DND-41 (cell line): ENCODE measurements around the gene TIMM22.
"Not testable (repeated sequence)": the region's sequence is repeated elsewhere in the genome, so short reads cannot be mapped to it uniquely, and the experiment has no call there.

ENCODE experiments used
- ATAC-seq: fragments of 200-7000 bp; cut with Tn5 transposase; 3 replicates; pipeline ENCODE4 v1.9.1; 2021; ENCODE audit warnings: low read depth; ENCODE audit not compliant: insufficient read depth
- DNase-seq: peaks from one replicate; pipeline ENCODE4 v3.0.0-alpha.2; 2020
- H2AFZ ChIP-seq: 2 replicates; pipeline ENCODE4 v1.6.0; 2012; ENCODE audit warnings: low read depth, low read length
- H3K27ac ChIP-seq: 2 replicates; pipeline ENCODE4 v1.5.1; 2012; ENCODE audit warnings: low read length, inconsistent platforms
- H3K27me3 ChIP-seq: fragments of 200-600 bp; sonication (generic); 2 replicates; pipeline ENCODE4 v1.6.0; 2012; ENCODE audit warnings: low read length, mild to moderate bottlenecking, inconsistent platforms; ENCODE audit not compliant: insufficient read depth, poor library complexity
- H3K36me3 ChIP-seq: 2 replicates; pipeline ENCODE4 v1.5.1; 2012; ENCODE audit warnings: low read length, inconsistent platforms; ENCODE audit not compliant: insufficient read depth
- H3K4me1 ChIP-seq: 2 replicates; pipeline ENCODE4 v1.5.1; 2012; ENCODE audit warnings: mild to moderate bottlenecking, low read length; ENCODE audit not compliant: insufficient read depth
- H3K4me2 ChIP-seq: 2 replicates; pipeline ENCODE4 v1.6.0; 2012; ENCODE audit warnings: mild to moderate bottlenecking, moderate library complexity, low read length, inconsistent platforms; ENCODE audit not compliant: insufficient read depth
- H3K4me3 ChIP-seq, 2 experiments: fragments of 200-600 bp in 1 of 2; shearing (Covaris generic) in 1 of 2; 2 replicates each; pipeline ENCODE4 v1.5.1; 2012 to 2016; ENCODE audit warnings: inconsistent platforms in 2 of 2, low read length in 2 of 2, mild to moderate bottlenecking in 2 of 2, low read depth in 1 of 2, moderate library complexity in 1 of 2
- H3K79me2 ChIP-seq: 2 replicates; pipeline ENCODE4 v1.6.0; 2012; ENCODE audit warnings: low read length, inconsistent platforms; ENCODE audit not compliant: insufficient read depth
- H3K9ac ChIP-seq: 2 replicates; pipeline ENCODE4 v1.6.0; 2012; ENCODE audit warnings: low read depth, mild to moderate bottlenecking, inconsistent platforms, low read length, moderate library complexity
- H3K9me3 ChIP-seq: 2 replicates; pipeline ENCODE4 v1.5.1; 2012; ENCODE audit warnings: low read length, moderate library complexity, mild to moderate bottlenecking, inconsistent platforms; ENCODE audit not compliant: insufficient read depth, severe bottlenecking
- H4K20me1 ChIP-seq: 2 replicates; pipeline ENCODE4 v1.6.0; 2012; ENCODE audit warnings: low read length; ENCODE audit not compliant: insufficient read depth
- CTCF ChIP-seq: IDR thresholded peaks from 2 replicates; pipeline ENCODE4 v1.5.1; 2012; ENCODE audit warnings: borderline replicate concordance, low read length, moderate library complexity, mild to moderate bottlenecking; ENCODE audit not compliant: poor library complexity, severe bottlenecking; ENCODE audit errors: extremely low read depth
- EZH2 ChIP-seq: IDR thresholded peaks from 3 replicates; pipeline ENCODE4 v1.6.1; 2012; ENCODE audit warnings: borderline replicate concordance, low read depth, mild to moderate bottlenecking, moderate library complexity, low read length, inconsistent platforms; ENCODE audit not compliant: severe bottlenecking

Gene TIMM22

GRCh38 chr17:970364-970763 lies 26.6 kb upstream of the TIMM22 start:
- no peak overlapping the region for H3K4me2 ChIP-seq
- DNase-seq (no peak), ATAC-seq (no peak)
- H4K20me1 ChIP-seq: no peaks in the 10 kb centered on the region
- no peaks in the 10 kb centered on the region for H3K4me1 ChIP-seq
- H3K9me3 ChIP-seq: no peaks in the 10 kb centered on the region
- H3K9ac ChIP-seq: no peak overlapping the region
- no peaks in the 10 kb centered on the region for H3K79me2 ChIP-seq
- peaks cover 6% of the 10 kb centered on the region for H3K27me3 ChIP-seq
- no peak overlapping the region for H3K27ac ChIP-seq
- no peaks in the 10 kb centered on the region for H3K36me3 ChIP-seq
- no peak for TF ChIP-seq EZH2
- no peak for TF ChIP-seq CTCF
- no peak overlapping the region for H3K4me3 ChIP-seq
- H2AFZ ChIP-seq: no peak overlapping the region

GRCh38 chr17:971861-972260 lies 25.1 kb upstream of the TIMM22 start:
- not testable (repeated sequence) for H3K4me3 ChIP-seq, H3K4me1 ChIP-seq, H4K20me1 ChIP-seq, H3K9me3 ChIP-seq, H3K9ac ChIP-seq, H3K4me2 ChIP-seq, H2AFZ ChIP-seq, H3K36me3 ChIP-seq, H3K79me2 ChIP-seq, DNase-seq, H3K27ac ChIP-seq, ATAC-seq
- peaks cover 10% of the 10 kb centered on the region for H3K27me3 ChIP-seq

GRCh38 chr17:973053-973452 lies 23.9 kb upstream of the TIMM22 start:
- H4K20me1 ChIP-seq: no peaks in the 10 kb centered on the region
- H3K36me3 ChIP-seq: no peaks in the 10 kb centered on the region
- no peak overlapping the region for H3K4me2 ChIP-seq
- H3K4me1 ChIP-seq: no peaks in the 10 kb centered on the region
- ATAC-seq (no peak), DNase-seq (no peak)
- TF ChIP-seq CTCF (no peak), EZH2 (no peak)
- no peak overlapping the region for H3K27ac ChIP-seq
- no peaks in the 10 kb centered on the region for H3K9me3 ChIP-seq
- H3K4me3 ChIP-seq: no peak overlapping the region
- H3K9ac ChIP-seq: no peak overlapping the region
- no peaks in the 10 kb centered on the region for H3K79me2 ChIP-seq
- H2AFZ ChIP-seq: no peak overlapping the region
- H3K27me3 ChIP-seq: peaks cover 19% of the 10 kb centered on the region

- H3K79me2 ChIP-seq, H3K9me3 ChIP-seq, H3K27ac ChIP-seq, H4K20me1 ChIP-seq, H3K9ac ChIP-seq, H2AFZ ChIP-seq, H3K4me3 ChIP-seq, DNase-seq, H3K4me2 ChIP-seq, H3K4me1 ChIP-seq, H3K36me3 ChIP-seq, ATAC-seq: not testable (repeated sequence)
- peaks cover 23% of the 10 kb centered on the region for H3K27me3 ChIP-seq
Measured at GRCh38 chr17:974778-975177, 22.2 kb upstream of the TIMM22 start.
